Lower lobe of right lung (tissue), 2 donors: ENCODE results near the gene CARD10. TPM values are rescaled to one million over a fixed set of nuclear protein-coding genes. Genes with fewer than 3 reads are reported as not detected.

Source experiments
- ATAC-seq, 2 donors: fragments of 200-7000 bp; cut with Tn5 transposase; one replicate each; pipeline ENCODE4 v1.9.1; 2020 to 2022; ENCODE audit warnings: mild to moderate bottlenecking in 2 of 2, moderate library complexity in 2 of 2
- DNase-seq: peaks from one replicate; pipeline ENCODE4 v3.0.0-alpha.2; 2020
- H3K27ac ChIP-seq: fragments of 200-600 bp; one replicate; pipeline ENCODE4 v1.8.0; 2022
- H3K27me3 ChIP-seq: fragments of 200-600 bp; one replicate; pipeline ENCODE4 v1.8.0; 2022; ENCODE audit warnings: low read depth
- H3K36me3 ChIP-seq: fragments of 200-600 bp; one replicate; pipeline ENCODE4 v1.8.0; 2022; ENCODE audit warnings: mild to moderate bottlenecking
- H3K4me1 ChIP-seq: fragments of 200-600 bp; one replicate; pipeline ENCODE4 v1.8.0; 2022
- H3K4me3 ChIP-seq: fragments of 200-600 bp; one replicate; pipeline ENCODE4 v1.8.0; 2022; ENCODE audit warnings: mild to moderate bottlenecking
- H3K9me3 ChIP-seq: fragments of 200-600 bp; one replicate; pipeline ENCODE4 v1.8.0; 2022
- CTCF ChIP-seq: fragments of 200-600 bp; IDR thresholded peaks from one replicate; pipeline ENCODE4 v1.8.0; 2022; ENCODE audit warnings: antibody characterized with exemption, mild to moderate bottlenecking
- intact Hi-C: fragments of 100-400 bp; cut with DNase I; formaldehyde crosslinking; loops from one replicate; pipeline ENCODE4 v1.11.0; 2022
- total RNA-seq: library from RNA; stranded (reverse); fragmentation: NEBNext Ultra II Directional; extraction: Animal tissue kit (Norgen Biotek cat#: 25700); gene quantifications from one replicate; pipeline ENCODE4 v1.2.1, GENCODE V29; 2021
- donor health status: DM: no; HTN: yes; CAD: no; lungs with severe emphysema.

The CARD10 gene
- total RNA-seq, 1 donor from 2014 or later, result 14.9 TPM

- H3K27me3 ChIP-seq, result peaks cover 20% of the 10 kb centered on the region
- no peaks in the 10 kb centered on the region for H3K4me1 ChIP-seq
- DNase-seq, result no peak
- H3K9me3 ChIP-seq, result no peaks in the 10 kb centered on the region
- no peaks in the 10 kb centered on the region for H3K36me3 ChIP-seq
- ATAC-seq, result peak in 1 of 2 donors; percentile 35
- no peak for TF ChIP-seq CTCF
- intact Hi-C loops, result no loop called here
- no peak overlapping the region for H3K27ac ChIP-seq
- H3K4me3 ChIP-seq, result no peak overlapping the region
Observed at GRCh38 chr22:37449331-37450001, 69.7 kb downstream of the CARD10 start.

GRCh38 chr22:37448516-37449127 is 70.6 kb downstream of the CARD10 start:
- no peaks in the 10 kb centered on the region for H3K36me3 ChIP-seq
- TF ChIP-seq CTCF, result no peak
- no peaks in the 10 kb centered on the region for H3K4me1 ChIP-seq
- H3K27ac ChIP-seq, result no peak overlapping the region
- no peak for DNase-seq
- no peaks in the 10 kb centered on the region for H3K9me3 ChIP-seq
- H3K27me3 ChIP-seq, result peaks cover 20% of the 10 kb centered on the region
- intact Hi-C loops, result no loop called here
- ATAC-seq, result no peak
- no peak overlapping the region for H3K4me3 ChIP-seq

- Histone ChIP-seq H3K27me3 (peaks cover 20% of the 10 kb centered on the region), H3K4me1 (no peaks in the 10 kb centered on the region), H3K9me3 (no peaks in the 10 kb centered on the region), H3K36me3 (no peaks in the 10 kb centered on the region), H3K27ac (no peak overlapping the region), H3K4me3 (no peak overlapping the region)
- ATAC-seq, result no peak
- TF ChIP-seq CTCF, result no peak
- DNase-seq, result no peak
- intact Hi-C loops, result no loop called here
Observed at GRCh38 chr22:37445501-37445900, 73.7 kb downstream of the CARD10 start.

GRCh38 chr22:37443977-37444376 is 75.2 kb downstream of the CARD10 start:
- no peaks in the 10 kb centered on the region for H3K9me3 ChIP-seq
- H3K4me1 ChIP-seq, result no peaks in the 10 kb centered on the region
- H3K27ac ChIP-seq, result no peak overlapping the region
- no peaks in the 10 kb centered on the region for H3K36me3 ChIP-seq
- intact Hi-C loops, result no loop called here
- ATAC-seq (no peak), DNase-seq (no peak)
- no peak overlapping the region for H3K4me3 ChIP-seq
- H3K27me3 ChIP-seq, result peaks cover 15% of the 10 kb centered on the region
- no peak for TF ChIP-seq CTCF

- Histone ChIP-seq H3K9me3 (no peaks in the 10 kb centered on the region), H3K4me1 (no peaks in the 10 kb centered on the region), H3K4me3 (no peak overlapping the region), H3K27me3 (peaks cover 13% of the 10 kb centered on the region), H3K36me3 (no peaks in the 10 kb centered on the region), H3K27ac (no peak overlapping the region)
- no peak for TF ChIP-seq CTCF
- ATAC-seq, result no peak
- DNase-seq, result no peak
- intact Hi-C loops, result no loop called here
Observed at GRCh38 chr22:37443086-37443485, 76.1 kb downstream of the CARD10 start.
